PC-9 (cell line): ENCODE results near the gene MBNL1.

Experiments
- CTCF ChIP-seq: fragments of 200-600 bp; sonication (generic); conservative IDR thresholded peaks from 2 replicates; pipeline ENCODE4 v1.6.1; 2017; ENCODE audit warnings: mixed run types, antibody characterized with exemption, mild to moderate bottlenecking, moderate library complexity
- EZH2 ChIP-seq: fragments of 200-600 bp; sonication (generic); IDR thresholded peaks from 2 replicates; pipeline ENCODE4 v1.8.0; 2017; ENCODE audit warnings: antibody characterized with exemption, low read depth

DNA sequence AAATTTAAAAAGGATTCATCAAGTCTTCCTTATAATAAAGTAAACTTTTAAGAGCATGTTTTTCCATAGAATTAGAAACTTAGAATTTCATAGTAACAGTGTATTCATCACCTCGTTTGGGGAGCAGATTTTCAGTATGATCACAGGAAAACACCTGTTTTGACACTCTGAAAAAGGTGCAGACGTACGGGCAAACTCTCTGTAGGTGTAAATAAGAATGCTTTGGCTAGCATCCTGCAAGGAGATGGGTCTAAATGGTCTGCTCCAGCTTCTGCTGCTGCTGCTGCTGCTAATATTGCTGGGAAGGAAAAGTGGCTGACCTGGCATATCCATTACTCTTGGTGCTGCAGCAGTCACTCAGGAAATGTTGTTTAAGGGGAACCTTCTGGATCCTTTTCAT lies 66.0 kb downstream of the MBNL1 start:
- no peak for TF ChIP-seq CTCF
- no peak for TF ChIP-seq EZH2
